Trophoblast cell (in vitro differentiated cells and primary cell): Measurements from ENCODE around the gene PSENEN.
A peak's percentile ranks its signal among the peaks of the same experiment; 100 is the strongest.

Source experiments
- DNase-seq, 2 donors: peaks; one replicate each; pipeline ENCODE4 v3.0.0-alpha.2; 2016
- H2AFZ ChIP-seq: 2 replicates; pipeline ENCODE4 v1.6.1; 2013; ENCODE audit warnings: low read length, moderate library complexity, mild to moderate bottlenecking; ENCODE audit not compliant: insufficient read depth, poor library complexity
- H2AK5ac ChIP-seq: 2 replicates; pipeline ENCODE4 v1.6.1; 2013; ENCODE audit warnings: mild to moderate bottlenecking, low read length
- H2BK120ac ChIP-seq: 2 replicates; pipeline ENCODE4 v1.6.1; 2013; ENCODE audit warnings: low read length, mild to moderate bottlenecking, moderate library complexity; ENCODE audit not compliant: insufficient read depth, poor library complexity
- H2BK12ac ChIP-seq: 2 replicates; pipeline ENCODE4 v1.6.1; 2013; ENCODE audit warnings: mild to moderate bottlenecking, low read length, moderate library complexity
- H2BK5ac ChIP-seq: 2 replicates; pipeline ENCODE4 v1.6.1; 2013; ENCODE audit warnings: low read length, low read depth, moderate library complexity, mild to moderate bottlenecking; ENCODE audit not compliant: poor library complexity
- H3K14ac ChIP-seq: 2 replicates; pipeline ENCODE4 v1.6.1; 2013; ENCODE audit warnings: mild to moderate bottlenecking, low read length
- H3K18ac ChIP-seq: 2 replicates; pipeline ENCODE4 v1.6.1; 2013; ENCODE audit warnings: mild to moderate bottlenecking, low read length
- H3K23ac ChIP-seq: 2 replicates; pipeline ENCODE4 v1.6.1; 2013; ENCODE audit warnings: low read length
- H3K27ac ChIP-seq: 2 replicates; pipeline ENCODE4 v1.5.1; 2013; ENCODE audit warnings: low read depth, mild to moderate bottlenecking, inconsistent platforms, low read length, moderate library complexity
- H3K27me3 ChIP-seq: 2 replicates; pipeline ENCODE4 v1.6.1; 2013; ENCODE audit warnings: inconsistent platforms, mild to moderate bottlenecking, low read length, moderate library complexity; ENCODE audit not compliant: insufficient read depth
- H3K36me3 ChIP-seq, 2 experiments: 1 replicate in 1 of 2; 2 replicates in 1 of 2; pipeline ENCODE4 v1.6.1; 2013; ENCODE audit warnings: low read length in 2 of 2, mild to moderate bottlenecking in 2 of 2, moderate library complexity in 1 of 2; ENCODE audit not compliant: insufficient read depth in 2 of 2, control insufficient read depth in 1 of 2
- H3K4ac ChIP-seq: 2 replicates; pipeline ENCODE4 v1.6.1; 2013; ENCODE audit warnings: low read depth, mild to moderate bottlenecking, low read length, moderate library complexity
- H3K4me1 ChIP-seq, 2 experiments: 1 replicate in 1 of 2; 2 replicates in 1 of 2; pipeline ENCODE4 v1.6.1; 2013; ENCODE audit warnings: low read length in 2 of 2, mild to moderate bottlenecking in 2 of 2, moderate library complexity in 1 of 2; ENCODE audit not compliant: insufficient read depth in 2 of 2, control insufficient read depth in 1 of 2
- H3K4me2 ChIP-seq: 2 replicates; pipeline ENCODE4 v1.6.1; 2013; ENCODE audit warnings: inconsistent platforms, mild to moderate bottlenecking, low read length, moderate library complexity
- H3K4me3 ChIP-seq: 2 replicates; pipeline ENCODE4 v1.5.1; 2013; ENCODE audit warnings: mild to moderate bottlenecking, low read depth, low read length, inconsistent platforms
- H3K79me1 ChIP-seq: one replicate; pipeline ENCODE4 v1.6.1; 2013; ENCODE audit warnings: low read length
- H3K79me2 ChIP-seq: 2 replicates; pipeline ENCODE4 v1.6.1; 2013; ENCODE audit warnings: low read length, mild to moderate bottlenecking; ENCODE audit not compliant: control insufficient read depth, insufficient read depth, poor library complexity
- H3K9ac ChIP-seq: 2 replicates; pipeline ENCODE4 v1.6.1; 2013; ENCODE audit warnings: mild to moderate bottlenecking, low read length
- H3K9me3 ChIP-seq: 2 replicates; pipeline ENCODE4 v1.6.1; 2013; ENCODE audit warnings: low read depth, mild to moderate bottlenecking, control low read depth, inconsistent platforms, low read length; ENCODE audit not compliant: insufficient read depth
- H4K12ac ChIP-seq: 2 replicates; pipeline ENCODE4 v1.6.1; 2013; ENCODE audit warnings: low read depth, mild to moderate bottlenecking, low read length, moderate library complexity
- H4K8ac ChIP-seq: 2 replicates; pipeline ENCODE4 v1.6.1; 2013; ENCODE audit warnings: low read depth, mild to moderate bottlenecking, low read length, moderate library complexity
- H4K91ac ChIP-seq: one replicate; pipeline ENCODE4 v1.6.1; 2013; ENCODE audit warnings: low read depth, mild to moderate bottlenecking, low read length, moderate library complexity
- WGBS: extraction: QIAGEN DNeasy Blood & Tissue Kit; methylation state at CpG from one replicate; pipeline ENCODE4 v1.1.7; 2013; ENCODE audit warnings: missing lambda C conversion rate; ENCODE audit not compliant: insufficient read length, insufficient coverage; ENCODE audit errors: extremely low coverage; 5-methylcytosine and 5-hydroxymethylcytosine counted together

PSENEN gene

DNA sequence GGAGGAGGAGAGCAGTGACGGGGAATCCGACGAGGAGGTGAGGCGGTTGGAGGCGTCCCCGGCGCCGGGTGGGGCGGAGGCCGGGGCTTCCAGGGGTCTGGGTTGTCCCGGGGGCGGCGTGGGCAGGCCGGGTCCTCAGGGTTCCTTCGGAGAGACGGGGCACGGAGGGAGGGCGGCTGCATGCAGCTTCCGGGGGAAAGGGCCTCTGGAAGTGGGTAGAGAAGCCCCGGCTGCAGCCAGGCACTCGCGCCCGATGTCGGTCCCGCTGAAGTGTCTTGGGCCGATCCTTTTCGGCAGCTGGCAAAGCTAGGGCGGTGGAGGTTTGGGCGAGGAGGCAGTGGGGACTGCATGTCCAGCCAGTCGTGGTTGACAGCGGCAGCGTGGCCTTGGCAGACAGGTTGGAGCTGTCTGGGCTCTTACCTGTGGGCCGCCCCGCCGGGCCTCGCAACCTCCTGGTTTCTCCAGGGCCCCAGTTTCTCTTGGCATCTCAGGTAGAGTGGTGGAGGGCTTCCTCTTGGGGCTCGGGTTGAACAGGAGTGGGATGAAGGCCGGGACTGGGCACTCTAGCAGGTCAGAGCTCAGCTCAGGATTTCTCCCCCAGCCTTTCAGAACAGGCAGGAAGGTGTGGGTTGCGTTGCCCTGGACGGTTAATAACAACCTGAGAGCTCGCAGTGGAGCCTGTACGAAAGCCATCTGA is 27.0 kb upstream of the PSENEN start:
- peak overlapping the region; percentile 31 for H4K12ac ChIP-seq
- peak overlapping the region; percentile 9 for H3K4ac ChIP-seq
- no peak overlapping the region for H3K23ac ChIP-seq
- no peak overlapping the region for H2BK120ac ChIP-seq
- peak overlapping the region; percentile 62 for H3K27ac ChIP-seq
- H3K14ac ChIP-seq, result peak overlapping the region; percentile 18
- H2AK5ac ChIP-seq, result no peak overlapping the region
- peaks cover 10% of the 10 kb centered on the region for H3K79me2 ChIP-seq
- H3K27me3 ChIP-seq, result no peaks in the 10 kb centered on the region
- H4K8ac ChIP-seq, result peak overlapping the region; percentile 0
- peaks cover 10 to 15% of the 10 kb centered on the region in 2 experiments for H3K4me1 ChIP-seq
- no peak overlapping the region for H3K18ac ChIP-seq
- H3K9me3 ChIP-seq, result no peaks in the 10 kb centered on the region
- WGBS, result no CpG with 5 or more reads among the region's 42 CpGs
- H3K4me3 ChIP-seq, result peak overlapping the region; percentile 88
- peak overlapping the region; percentile 91 for H3K9ac ChIP-seq
- peaks cover 36% of the 10 kb centered on the region in 2 experiments for H3K36me3 ChIP-seq
- DNase-seq, result peak; percentile 19 to 59
- peaks cover 6% of the 10 kb centered on the region for H3K79me1 ChIP-seq
- no peak overlapping the region for H2BK5ac ChIP-seq
- no peak overlapping the region for H2BK12ac ChIP-seq
- H2AFZ ChIP-seq, result no peak overlapping the region
- H4K91ac ChIP-seq, result peak overlapping the region; percentile 56
- peak overlapping the region; percentile 90 for H3K4me2 ChIP-seq

DNA sequence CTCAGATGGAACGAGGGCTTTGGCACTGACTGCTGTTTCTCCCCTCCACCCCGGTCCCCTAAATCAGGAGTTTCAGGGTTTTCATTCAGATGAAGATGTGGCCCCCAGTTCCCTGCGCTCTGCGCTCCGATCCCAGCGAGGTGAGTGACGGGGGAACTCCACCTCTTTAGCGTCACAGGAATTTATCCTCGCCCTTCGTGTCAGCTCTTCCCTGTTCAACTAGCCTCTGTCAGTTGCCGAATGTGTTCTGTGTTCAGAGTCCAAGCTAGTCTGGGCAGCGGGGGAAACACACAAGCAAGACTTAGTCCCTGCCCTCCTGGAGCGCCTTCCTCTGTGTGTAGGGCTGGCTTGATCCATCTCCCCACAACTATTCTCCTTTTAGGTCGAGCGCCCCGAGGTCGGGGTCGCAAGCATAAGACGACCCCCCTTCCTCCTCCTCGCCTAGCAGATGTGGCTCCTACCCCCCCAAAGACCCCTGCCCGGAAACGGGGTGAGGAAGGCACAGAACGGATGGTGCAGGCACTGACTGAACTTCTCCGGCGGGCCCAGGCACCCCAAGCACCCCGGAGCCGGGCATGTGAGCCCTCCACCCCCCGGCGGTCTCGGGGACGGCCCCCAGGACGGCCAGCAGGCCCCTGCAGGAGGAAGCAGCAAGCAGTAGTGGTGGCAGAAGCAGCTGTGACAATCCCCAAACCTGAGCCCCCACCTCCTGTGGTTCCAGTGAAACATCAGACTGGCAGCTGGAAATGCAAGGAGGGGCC is 25.9 kb upstream of the PSENEN start:
- Histone ChIP-seq H4K91ac (no peak overlapping the region), H2AK5ac (no peak overlapping the region), H2BK5ac (no peak overlapping the region), H3K14ac (no peak overlapping the region), H3K79me2 (peaks cover 10% of the 10 kb centered on the region), H4K12ac (no peak overlapping the region), H2BK120ac (no peak overlapping the region), H3K4me3 (no peak overlapping the region), H3K9me3 (no peaks in the 10 kb centered on the region), H3K4me1 (peaks cover 10 to 15% of the 10 kb centered on the region in 2 experiments), H2AFZ (no peak overlapping the region), H3K79me1 (peaks cover 6% of the 10 kb centered on the region), H2BK12ac (no peak overlapping the region), H3K4me2 (peak overlapping the region; percentile 90), H3K27me3 (no peaks in the 10 kb centered on the region), H4K8ac (no peak overlapping the region), H3K18ac (no peak overlapping the region), H3K9ac (no peak overlapping the region), H3K23ac (no peak overlapping the region), H3K4ac (peak overlapping the region; percentile 13), H3K36me3 (peaks cover 47% of the 10 kb centered on the region in 2 experiments), H3K27ac (no peak overlapping the region)
- DNase-seq, result no peak
- WGBS, result no CpG with 5 or more reads among the region's 32 CpGs

DNA sequence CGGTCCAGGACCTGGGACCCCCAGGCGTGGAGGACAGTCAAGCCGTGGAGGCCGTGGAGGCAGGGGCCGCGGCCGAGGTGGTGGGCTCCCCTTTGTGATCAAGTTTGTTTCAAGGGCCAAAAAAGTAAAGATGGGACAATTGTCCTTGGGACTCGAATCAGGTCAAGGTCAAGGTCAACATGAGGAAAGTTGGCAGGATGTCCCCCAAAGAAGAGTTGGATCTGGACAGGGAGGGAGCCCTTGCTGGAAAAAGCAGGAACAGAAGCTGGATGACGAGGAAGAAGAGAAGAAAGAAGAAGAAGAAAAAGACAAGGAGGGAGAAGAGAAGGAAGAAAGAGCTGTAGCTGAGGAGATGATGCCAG is 25.3 kb upstream of the PSENEN start:
- no peak overlapping the region for H4K91ac ChIP-seq
- H3K4me1 ChIP-seq, result peaks cover 10 to 15% of the 10 kb centered on the region in 2 experiments
- H3K9ac ChIP-seq, result no peak overlapping the region
- no peak overlapping the region for H2BK12ac ChIP-seq
- no peak overlapping the region for H2AK5ac ChIP-seq
- H3K27me3 ChIP-seq, result no peaks in the 10 kb centered on the region
- no peak overlapping the region for H2BK120ac ChIP-seq
- DNase-seq, result no peak
- H3K4me3 ChIP-seq, result no peak overlapping the region
- H4K12ac ChIP-seq, result no peak overlapping the region
- H3K27ac ChIP-seq, result no peak overlapping the region
- no peak overlapping the region for H2AFZ ChIP-seq
- H2BK5ac ChIP-seq, result no peak overlapping the region
- H3K9me3 ChIP-seq, result no peaks in the 10 kb centered on the region
- H3K79me1 ChIP-seq, result peaks cover 6% of the 10 kb centered on the region
- H3K36me3 ChIP-seq, result peaks cover 52 to 53% of the 10 kb centered on the region in 2 experiments
- H3K79me2 ChIP-seq, result peaks cover 10% of the 10 kb centered on the region
- H3K14ac ChIP-seq, result no peak overlapping the region
- no peak overlapping the region for H3K23ac ChIP-seq
- H3K18ac ChIP-seq, result no peak overlapping the region
- no peak overlapping the region for H4K8ac ChIP-seq
- H3K4me2 ChIP-seq, result no peak overlapping the region
- H3K4ac ChIP-seq, result no peak overlapping the region
- no CpG with 5 or more reads among the region's 9 CpGs for WGBS

DNA sequence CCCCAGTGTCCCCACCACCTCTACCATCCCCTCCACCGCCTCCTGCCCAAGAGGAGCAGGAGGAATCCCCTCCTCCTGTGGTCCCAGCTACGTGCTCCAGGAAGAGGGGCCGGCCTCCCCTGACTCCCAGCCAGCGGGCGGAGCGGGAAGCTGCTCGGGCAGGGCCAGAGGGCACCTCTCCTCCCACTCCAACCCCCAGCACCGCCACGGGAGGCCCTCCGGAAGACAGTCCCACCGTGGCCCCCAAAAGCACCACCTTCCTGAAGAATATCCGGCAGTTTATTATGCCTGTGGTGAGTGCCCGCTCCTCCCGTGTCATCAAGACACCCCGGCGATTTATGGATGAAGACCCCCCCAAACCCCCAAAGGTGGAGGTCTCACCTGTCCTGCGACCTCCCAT is 24.8 kb upstream of the PSENEN start:
- Histone ChIP-seq H4K8ac (no peak overlapping the region), H3K27ac (no peak overlapping the region), H2AFZ (no peak overlapping the region), H3K14ac (no peak overlapping the region), H3K79me1 (peaks cover 6% of the 10 kb centered on the region), H4K91ac (no peak overlapping the region), H2BK120ac (no peak overlapping the region), H3K4me3 (no peak overlapping the region), H3K4me2 (no peak overlapping the region), H3K9me3 (no peaks in the 10 kb centered on the region), H3K18ac (no peak overlapping the region), H2BK12ac (no peak overlapping the region), H4K12ac (no peak overlapping the region), H3K9ac (no peak overlapping the region), H3K36me3 (peaks cover 57 to 58% of the 10 kb centered on the region in 2 experiments), H3K79me2 (peaks cover 10% of the 10 kb centered on the region), H3K4me1 (peaks cover 9 to 14% of the 10 kb centered on the region in 2 experiments), H2BK5ac (no peak overlapping the region), H3K23ac (no peak overlapping the region), H3K4ac (no peak overlapping the region), H3K27me3 (no peaks in the 10 kb centered on the region), H2AK5ac (no peak overlapping the region)
- no CpG with 5 or more reads among the region's 17 CpGs for WGBS
- no peak for DNase-seq
